Activated CD4-positive, alpha-beta T cell treated with anti-CD3 and anti-CD28 coated beads, Interleukin-2, amount 50 U/mL, for 16 hours (primary cell): ENCODE results near the gene UGDH.
"Not testable (repeated sequence)": the region's sequence is repeated elsewhere in the genome, so short reads cannot be mapped to it uniquely, and the experiment has no call there.

ENCODE experiments used
- DNase-seq: peaks from one replicate; pipeline ENCODE4 v3.0.0-alpha.2; 2020

Gene UGDH

DNA sequence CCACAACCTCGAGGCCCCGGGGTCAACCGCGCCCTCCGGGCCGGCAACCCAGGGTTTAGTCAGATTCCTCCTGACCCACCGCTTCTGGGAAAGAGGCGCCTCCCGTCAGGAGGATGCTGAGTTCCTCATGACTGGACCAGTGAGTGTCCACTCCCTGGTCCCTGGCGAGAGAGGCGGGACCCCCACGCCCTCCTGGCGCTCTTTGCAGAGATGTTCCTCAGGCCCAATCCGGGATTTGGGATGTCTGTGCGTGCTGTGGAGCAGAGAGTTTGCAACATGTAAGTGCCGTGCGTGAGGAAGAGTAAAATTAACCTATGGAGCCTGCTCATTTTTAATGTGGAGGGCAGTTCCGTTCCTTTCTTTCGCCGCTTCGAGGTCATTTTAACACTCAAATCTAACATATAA is 824 bp upstream of the UGDH start:
- no peak for DNase-seq

GRCh38 chr4:39526765-39527295 is 409 bp downstream of the UGDH start:
- DNase-seq, result peak; percentile 16

- no peak for DNase-seq
Observed at GRCh38 chr4:39525822-39526690, 1.2 kb downstream of the UGDH start.

DNA sequence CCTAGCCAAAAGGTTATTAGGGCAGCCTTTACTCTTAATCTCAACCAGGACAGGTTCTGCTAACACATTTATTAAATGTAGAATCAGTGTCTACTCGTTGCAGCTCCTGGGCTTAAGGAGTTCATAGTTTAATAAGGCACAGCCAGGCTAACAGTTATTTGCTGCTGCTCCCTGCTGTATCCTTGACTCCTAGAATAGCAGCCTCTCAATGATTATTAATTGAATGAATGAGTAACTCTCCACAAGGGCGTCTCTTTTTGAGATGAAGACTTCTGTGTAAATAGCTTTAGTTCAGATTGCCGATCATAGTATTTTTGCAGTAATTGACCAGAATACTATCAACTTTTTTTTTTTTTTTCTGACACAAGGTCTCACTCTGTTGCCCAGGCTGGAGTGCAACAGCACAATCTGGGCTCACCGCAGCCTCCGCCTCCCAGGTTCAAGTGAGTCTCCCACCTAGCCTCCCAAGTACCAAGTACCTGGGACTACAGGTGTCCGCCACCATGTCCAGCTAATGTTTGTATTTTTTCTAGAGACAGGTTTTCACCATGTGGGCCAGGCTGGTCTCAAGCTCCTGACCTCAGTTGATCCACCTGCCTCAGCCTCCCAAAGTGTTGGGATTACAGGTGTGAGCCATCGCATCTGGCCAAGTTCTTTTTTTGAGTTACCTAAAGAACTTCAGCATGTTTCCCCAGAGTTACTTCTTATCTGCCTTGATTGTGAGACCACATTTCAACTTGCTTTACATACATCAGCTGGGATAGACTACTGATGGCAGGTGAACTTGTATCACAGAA is 2.9 kb downstream of the UGDH start:
- no peak for DNase-seq

GRCh38 chr4:39522068-39522467 is 5.2 kb downstream of the UGDH start:
- DNase-seq, result no peak

DNA sequence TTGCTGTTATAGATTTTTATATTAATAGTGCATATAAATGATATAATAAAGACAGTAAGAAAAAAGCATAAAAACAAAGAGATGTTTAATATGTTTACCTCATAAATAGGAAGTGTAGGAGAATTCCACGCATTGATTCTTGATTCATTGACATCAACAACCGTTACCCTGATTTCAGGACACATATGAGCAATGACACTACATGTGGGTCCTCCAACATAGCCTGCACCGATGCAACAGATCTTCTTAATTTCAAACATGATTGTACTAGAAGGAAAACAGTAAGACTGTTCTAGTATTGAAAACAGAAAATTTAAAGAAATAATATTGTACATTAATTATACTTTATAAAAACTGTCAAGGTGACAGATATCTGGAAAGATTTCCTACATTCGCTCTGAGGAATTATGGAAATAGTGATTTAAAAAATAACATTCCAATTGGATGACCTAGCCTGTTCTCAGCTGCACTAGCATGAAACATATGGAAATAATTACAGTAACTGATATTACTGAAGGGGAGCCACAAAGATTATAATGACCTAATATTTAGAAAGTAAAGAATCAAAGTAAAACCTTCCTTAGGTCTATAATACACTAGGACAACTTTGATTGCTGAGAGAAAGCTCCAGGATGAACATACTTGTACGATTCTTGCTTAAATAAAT is 5.9 kb downstream of the UGDH start:
- DNase-seq, result no peak

DNA sequence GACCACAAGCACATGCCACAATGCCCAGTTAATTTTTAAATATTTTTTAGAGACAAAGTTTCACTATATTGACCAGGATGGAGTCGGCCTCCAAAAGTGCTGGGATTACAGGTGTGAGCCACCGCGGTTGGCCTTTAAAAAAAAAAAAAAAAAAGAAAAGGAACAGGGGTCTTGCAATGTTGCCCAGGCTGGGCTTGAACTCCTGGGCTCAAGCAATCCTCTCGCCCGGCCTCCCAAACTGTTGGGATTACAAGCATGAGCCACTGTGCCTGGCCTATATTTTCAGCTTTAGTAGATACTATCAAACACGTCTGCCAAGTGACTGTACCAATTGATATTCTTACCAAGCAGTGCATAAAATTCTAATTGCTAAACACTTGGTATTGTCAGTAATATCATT is 8.8 kb downstream of the UGDH start:
- no peak for DNase-seq

DNA sequence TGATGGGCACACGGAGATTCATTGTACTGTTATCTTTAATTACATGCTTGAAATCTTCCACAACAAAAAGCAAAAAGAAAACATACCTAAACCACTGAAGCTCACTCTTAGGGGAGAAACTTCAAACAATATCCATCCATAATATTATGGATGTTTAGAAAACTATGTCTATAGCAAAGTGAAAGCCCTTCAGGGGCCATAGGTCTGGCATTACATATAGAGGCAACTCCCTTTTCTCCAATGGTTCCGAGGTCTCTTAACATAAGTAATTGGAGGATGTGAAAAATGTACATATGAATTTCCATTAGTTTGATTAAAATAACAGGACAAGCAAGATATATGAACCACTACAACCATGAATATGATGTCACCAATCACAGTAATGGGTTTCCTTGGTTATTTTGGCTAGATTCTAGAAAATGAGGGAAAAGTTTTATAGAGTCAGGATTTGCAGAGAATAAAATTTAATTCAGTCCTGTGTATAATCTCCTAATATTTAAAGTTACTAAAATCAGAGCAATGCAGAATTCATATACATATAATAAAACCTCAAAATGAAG is 10.8 kb downstream of the UGDH start:
- no peak for DNase-seq

DNA sequence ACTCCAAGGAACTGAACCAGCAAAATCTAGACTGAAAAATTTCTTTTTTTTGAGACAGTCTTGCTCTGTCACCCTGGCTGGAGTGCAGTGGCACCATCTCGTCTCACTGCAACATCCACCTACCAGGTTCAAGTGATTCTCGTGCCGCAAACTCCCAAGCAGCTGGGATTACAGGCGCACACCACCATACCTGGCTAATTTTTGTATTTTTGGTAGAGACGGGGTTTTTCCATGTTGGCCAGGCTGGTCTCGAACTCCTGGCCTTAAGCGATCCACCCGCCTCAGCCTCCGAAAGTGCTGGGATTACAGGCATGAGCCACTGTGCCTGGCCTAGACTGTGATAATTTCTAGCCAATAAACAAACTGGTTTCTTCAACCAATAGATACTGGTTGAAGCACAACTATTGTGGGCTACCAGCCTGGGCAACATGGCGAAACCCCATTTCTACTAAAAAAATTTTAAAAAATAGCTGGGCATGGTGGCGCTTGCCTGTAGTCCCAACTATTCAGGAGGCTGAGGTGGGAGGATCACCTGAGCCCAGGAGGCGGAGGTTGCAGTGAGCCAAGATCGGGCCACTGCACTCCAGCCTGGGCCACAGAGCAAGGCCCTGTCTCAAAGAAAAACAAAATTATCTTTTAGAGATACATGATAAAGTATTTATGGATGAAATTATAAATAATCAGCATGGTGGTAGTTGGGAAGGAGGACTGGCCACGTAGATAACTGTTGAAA is 11.4 kb downstream of the UGDH start:
- not testable (repeated sequence) for DNase-seq

GRCh38 chr4:39514888-39515401 is 12.3 kb downstream of the UGDH start:
- no peak for DNase-seq

DNA sequence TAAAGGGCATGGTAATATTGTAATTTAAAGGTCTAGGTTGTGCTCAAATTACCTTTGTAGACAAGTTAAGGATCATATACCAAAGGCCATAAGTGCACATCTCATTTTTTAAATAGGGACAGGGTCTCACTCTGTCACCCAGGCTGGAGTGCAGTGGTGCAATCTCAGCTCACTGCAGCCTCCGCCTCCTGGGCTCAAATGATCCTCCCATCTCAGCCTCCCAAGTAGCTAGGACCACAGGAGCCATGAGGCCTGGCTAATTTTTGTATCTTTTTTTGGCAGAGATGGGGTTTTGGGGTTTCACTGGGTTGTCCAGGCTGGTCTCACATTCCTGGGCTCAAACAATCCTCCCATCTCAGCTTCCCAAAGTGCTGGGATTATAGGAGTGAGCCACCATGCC is 13.0 kb downstream of the UGDH start:
- DNase-seq, result not testable (repeated sequence)

- no peak for DNase-seq
Observed at GRCh38 chr4:39510348-39510929, 16.8 kb downstream of the UGDH start.

DNA sequence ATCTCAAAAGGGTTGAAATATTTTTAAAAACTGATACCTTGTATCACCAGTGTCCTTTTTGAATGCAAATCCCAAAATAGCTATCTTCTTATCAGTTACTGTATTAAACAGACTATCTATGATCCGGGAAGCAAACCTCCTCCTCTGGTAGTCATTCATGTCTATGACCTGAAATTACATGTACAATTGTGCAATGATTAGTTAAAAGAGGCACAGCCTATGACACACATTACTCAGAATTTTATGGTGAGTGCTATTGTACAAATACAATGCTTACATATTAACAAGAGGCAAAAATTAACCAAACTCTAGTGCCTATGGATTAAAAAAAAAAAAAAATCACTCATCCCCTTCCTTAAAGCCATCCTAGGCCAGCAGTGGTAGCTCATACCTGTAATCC is 21.7 kb downstream of the UGDH start:
- no peak for DNase-seq

DNA sequence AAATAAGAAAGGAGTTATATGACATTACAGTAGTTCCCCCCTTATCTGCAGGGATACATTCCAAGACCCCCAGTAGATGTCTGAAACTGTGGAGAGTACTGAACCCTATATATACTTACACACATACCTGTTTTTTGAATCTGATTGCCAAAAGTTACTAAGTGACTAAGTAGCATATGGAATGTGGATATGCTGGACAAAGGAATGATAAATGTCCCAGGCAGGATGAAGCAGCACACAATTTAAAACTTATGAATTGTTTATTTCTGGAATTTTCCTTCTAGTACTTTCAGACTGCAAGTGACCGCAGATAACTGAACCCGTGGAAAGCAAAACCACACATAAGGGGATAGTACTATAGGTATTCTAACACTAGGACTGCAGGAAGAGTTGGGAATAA is 22.7 kb downstream of the UGDH start:
- no peak for DNase-seq

DNA sequence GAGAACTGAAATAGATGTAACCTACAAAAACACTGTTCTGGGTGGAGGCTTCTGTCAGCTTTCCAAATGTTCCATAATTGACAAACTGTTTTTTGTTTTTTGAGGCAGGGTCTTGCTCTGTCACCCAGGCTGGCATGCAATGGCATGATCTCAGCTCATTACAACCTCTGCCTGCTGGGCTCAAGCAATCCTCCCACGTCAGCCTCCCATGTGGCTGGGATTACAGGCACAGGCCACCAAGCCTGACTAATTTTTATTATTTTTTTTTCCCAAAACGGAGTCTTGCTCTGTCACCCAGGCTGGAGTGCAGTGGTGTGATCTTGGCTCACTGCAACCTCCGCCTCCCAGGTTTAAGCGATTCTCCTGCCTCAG is 24.6 kb downstream of the UGDH start:
- not testable (repeated sequence) for DNase-seq

DNA sequence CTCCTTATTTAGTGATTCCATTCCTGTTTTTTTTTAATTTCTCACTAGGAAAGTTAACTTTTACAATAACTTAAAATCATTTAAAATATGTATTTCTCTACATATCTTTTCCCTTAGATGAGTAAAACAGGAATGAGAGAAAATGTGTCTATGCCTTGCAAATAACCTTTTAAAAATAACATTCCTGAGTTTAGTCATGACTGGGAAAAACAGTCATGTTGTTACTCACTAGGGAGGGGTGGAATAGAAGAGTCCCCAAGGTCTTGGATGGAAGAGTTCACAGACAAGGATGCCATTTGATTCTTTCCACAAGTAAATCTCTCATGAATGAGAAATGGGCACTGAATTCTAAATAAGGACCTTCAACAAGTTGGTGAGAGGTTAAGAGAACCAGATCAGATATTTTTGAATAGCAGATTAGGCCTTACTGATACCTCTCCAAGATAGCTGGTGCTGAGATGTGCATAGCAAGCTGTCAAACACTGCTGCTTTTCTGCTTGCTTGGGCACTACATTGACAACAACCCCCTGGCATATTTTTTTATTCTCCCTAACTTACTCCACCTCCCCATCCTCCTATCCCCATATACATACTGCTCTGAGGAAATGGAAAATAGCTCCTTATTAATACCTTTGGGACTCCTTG is 25.1 kb downstream of the UGDH start:
- DNase-seq, result no peak

DNA sequence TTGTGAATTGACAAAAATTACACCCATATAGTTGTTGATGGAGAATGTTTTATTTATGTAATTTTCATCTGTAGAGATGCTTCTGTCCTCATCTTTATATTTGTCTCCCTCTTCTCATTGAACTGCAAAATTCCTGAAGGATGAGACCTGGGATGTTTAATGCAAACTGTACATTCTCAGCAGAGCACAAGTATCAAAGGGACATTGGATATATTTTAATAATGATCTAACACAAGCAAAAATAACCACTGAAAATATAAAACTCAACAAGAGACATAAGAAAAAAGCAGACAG is 28.6 kb downstream of the UGDH start:
- DNase-seq, result no peak

- no peak for DNase-seq
Observed at GRCh38 chr4:39497909-39498726, 29.1 kb downstream of the UGDH start.

GRCh38 chr4:39495446-39496213 is 31.6 kb downstream of the UGDH start:
- DNase-seq, result no peak

- no peak for DNase-seq
Observed at GRCh38 chr4:39494354-39494753, 32.9 kb downstream of the UGDH start.
